LHCN-M2 (cell line): ENCODE data around the gene ATAD3A. TPM values are rescaled to one million over a fixed set of nuclear protein-coding genes. Genes with fewer than 3 reads are reported as not detected.

Source experiments
- DNase-seq: peaks from one replicate; pipeline ENCODE4 v3.0.0-alpha.2; 2012; ENCODE audit warnings: low read depth
- total RNA-seq: library from RNA; depleted of rRNA; stranded (reverse); fragments of >200 nt; gene quantifications from 2 replicates; pipeline ENCODE4 v1.2.3, GENCODE V29; 2014; rRNA removed

Gene ATAD3A
- total RNA-seq, 1 experiment from 2014 or later = 65.0 TPM

DNA sequence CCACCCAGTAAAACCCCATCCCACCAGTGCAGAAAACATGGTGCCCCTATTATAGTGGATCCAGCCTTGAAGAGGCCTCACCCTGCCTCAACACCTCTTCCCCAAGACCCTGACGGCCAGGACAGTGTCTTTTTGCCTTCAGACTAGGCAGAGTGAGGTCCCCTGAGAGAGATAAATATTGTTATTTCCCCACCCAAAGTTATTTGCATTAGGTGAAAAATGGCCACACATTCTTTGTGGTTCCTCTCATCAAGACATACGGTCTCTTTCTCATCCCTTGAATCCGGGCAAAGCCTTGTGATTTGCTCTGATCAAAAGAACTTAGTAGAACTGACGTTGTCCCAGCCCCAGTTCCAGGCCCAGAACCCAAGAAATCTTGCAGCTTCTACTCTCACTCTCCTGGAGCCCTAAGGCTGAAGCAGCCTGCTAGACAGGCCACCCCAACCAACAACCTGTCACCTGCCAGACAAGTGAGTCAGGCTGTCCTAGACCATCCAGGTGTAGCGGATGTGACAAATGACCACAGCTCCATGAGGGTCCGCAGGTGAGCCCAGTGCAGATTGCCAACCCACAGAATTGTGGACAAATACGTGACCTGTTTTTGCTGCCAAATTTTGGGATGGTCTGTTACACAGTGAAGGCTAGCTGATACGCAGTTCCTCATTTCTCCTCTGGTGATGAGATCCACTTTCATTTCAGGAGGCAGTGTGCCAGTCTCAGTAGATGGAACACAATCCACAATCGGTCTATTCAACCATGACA lies 70.8 kb downstream of the ATAD3A start:
- DNase-seq = no peak

- DNase-seq = no peak
These were observed 71.5 kb downstream of the ATAD3A start for GRCh38 chr1:1583347-1584010.

Other genes starting within 250 kb of the ATAD3A start
- gene UBE2J2, start 238.3 kb upstream of the ATAD3A start, total RNA-seq = 57.4 and 62.3 TPM in 2 replicates
- 1.5 and 4.1 TPM in 2 replicates for gene SCNN1D, start 231.7 kb upstream of the ATAD3A start, total RNA-seq
- gene ACAP3, start 204.2 kb upstream of the ATAD3A start, total RNA-seq = 71.0 and 76.4 TPM in 2 replicates
- 31.8 and 34.3 TPM in 2 replicates for gene PUSL1, start 203.6 kb upstream of the ATAD3A start, total RNA-seq
- 76.0 and 85.4 TPM in 2 replicates for gene INTS11, start 187.5 kb upstream of the ATAD3A start, total RNA-seq
- 27.7 and 28.9 TPM in 2 replicates for gene CPTP, start 187.4 kb upstream of the ATAD3A start, total RNA-seq
- 0.06 TPM in 1 of 2 replicates, not detected in the other for gene TAS1R3, start 180.9 kb upstream of the ATAD3A start, total RNA-seq
- 85.6 and 86.6 TPM in 2 replicates for gene DVL1, start 162.7 kb upstream of the ATAD3A start, total RNA-seq
- gene MXRA8, start 153.6 kb upstream of the ATAD3A start, total RNA-seq = 292 and 326 TPM in 2 replicates
- gene AURKAIP1, start 137.0 kb upstream of the ATAD3A start, total RNA-seq = 226 and 234 TPM in 2 replicates
- 118 and 127 TPM in 2 replicates for gene CCNL2, start 112.8 kb upstream of the ATAD3A start, total RNA-seq
- 126 and 134 TPM in 2 replicates for gene MRPL20, start 104.9 kb upstream of the ATAD3A start, total RNA-seq
- gene ANKRD65, start 90.9 kb upstream of the ATAD3A start, total RNA-seq = not detected in 2 replicates
- gene VWA1, start 76.5 kb upstream of the ATAD3A start, total RNA-seq = 1.1 TPM in 2 replicates
- not detected in 2 replicates for gene ATAD3C, start 62.5 kb upstream of the ATAD3A start, total RNA-seq
- 29.2 and 38.7 TPM in 2 replicates for gene ATAD3B, start 40.4 kb upstream of the ATAD3A start, total RNA-seq
- 0.63 and 0.83 TPM in 2 replicates for gene TMEM240, start 28.5 kb downstream of the ATAD3A start, total RNA-seq
- 72.5 and 80.6 TPM in 2 replicates for gene SSU72, start 62.7 kb downstream of the ATAD3A start, total RNA-seq
- 3.3 and 5.9 TPM in 2 replicates for gene FNDC10, start 88.0 kb downstream of the ATAD3A start, total RNA-seq
- 43.6 and 63.4 TPM in 2 replicates for gene MIB2, start 103.3 kb downstream of the ATAD3A start, total RNA-seq
- 0.34 and 0.38 TPM in 2 replicates for gene MMP23B, start 120.0 kb downstream of the ATAD3A start, total RNA-seq
- 14.2 and 19.6 TPM in 2 replicates for gene CDK11B, start 146.8 kb downstream of the ATAD3A start, total RNA-seq
- 17.9 and 23.9 TPM in 2 replicates for gene SLC35E2B, start 180.6 kb downstream of the ATAD3A start, total RNA-seq
- gene CDK11A, start 212.2 kb downstream of the ATAD3A start, total RNA-seq = 9.1 and 12.8 TPM in 2 replicates